Heart left ventricle (tissue), 13 donors: ENCODE measurements around the gene DCAKD.

Source experiments
- CTCF ChIP-seq, 12 donors: fragments of 200-600 bp; sonication (generic) in 4 of 12; IDR thresholded peaks; one replicate each; pipeline versions ENCODE4 v1.5.0 to v1.8.0; 2018 to 2022; ENCODE audit warnings: antibody characterized with exemption in 12 of 12, mild to moderate bottlenecking in 5 of 12
- POLR2A ChIP-seq, 2 donors: fragments of 450-650 bp; IDR thresholded peaks; one replicate each; pipeline ENCODE4 v1.6.1; 2017; ENCODE audit warnings: antibody characterized with exemption in 2 of 2, mild to moderate bottlenecking in 2 of 2, moderate library complexity in 2 of 2
- donor health status: ischemic (EF 13 %, LVEDD 7.1; RV severe dilation, severe dysfunction).
- donor health status: DM: no; HTN: yes; CAD: no.
- donor health status: DM: no; HTN: no; CAD: no.
- donor health status: ischemic (EF 25% LVEDD 6.9; RV normal size, moderate dysfunction).
- donor health status: ischemic (EF 25% LVEDD 5.7; RV mildly dilated, moderate dysfunction).
- donor health status: ischemic (EF 35%, LVEDD 5.7; RV mildly dilated, moderate dysfunction).
- donor health status: nonischemic (EF 11% LVEDD 7.7; RV severe dilation, severe dysfunction).
- donor health status: DM: yes; HTN: yes; CAD: no.
- donor health status: PGD.
- donor health status: ischemic (EF 29% LVEDD 5.4; RV normal size, mild dysfunction).
- donor health status: nonischemic (EF 23%, LVEDD 6.1; RV moderate dilation, normal function).

- no peak for TF ChIP-seq CTCF (IDR thresholded peaks at IDR 0.05)
- TF ChIP-seq POLR2A (IDR thresholded peaks at IDR 0.05) = no peak
Measured at GRCh38 chr17:44979426-44979995, 71.9 kb downstream of the DCAKD start.
